ENCODE results near the gene UBA7. TPM values are rescaled to one million over a fixed set of nuclear protein-coding genes. Genes with fewer than 3 reads are reported as not detected.

UBA7 gene
- total and polyA plus RNA-seq, 2 of the 13 experiments (the other 11 are each of a cell fraction or from before 2014, with no cell fraction given) = 9.5 to 16.5 TPM

DNA sequence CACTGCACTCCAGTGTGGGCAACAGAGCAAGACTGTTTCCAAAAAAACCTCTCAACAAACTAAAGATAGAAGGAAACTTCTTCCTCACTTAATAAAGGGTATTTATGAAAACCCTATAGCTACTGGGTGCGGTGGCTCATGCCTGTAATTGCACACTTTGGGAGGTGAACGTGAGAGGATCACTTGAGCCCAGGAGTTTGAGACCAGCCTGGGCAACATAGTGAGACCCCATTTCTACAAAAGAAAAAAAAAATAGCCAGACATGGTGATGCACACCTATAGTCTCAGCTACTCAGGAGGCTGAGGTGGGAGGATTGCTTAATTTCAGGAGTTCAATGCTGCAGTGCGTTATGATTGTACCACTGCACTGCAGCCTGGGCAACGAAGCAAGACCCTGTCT is 49.8 kb downstream of the UBA7 start:
- CTCF ChIA-PET (ENCODE audit: low intra/inter-chr PET ratio, low total read pairs) = no interaction called here

More for the DNA sequence above, 49.8 kb downstream of the UBA7 start:
- no peak for ATAC-seq
- H3K79me2 ChIP-seq (ENCODE audit: insufficient read depth, low read length) = peaks cover 50% of the 10 kb centered on the region
- no peak overlapping the region for H3K27ac ChIP-seq (ENCODE audit: extremely low read length, insufficient read depth, low read length)
- H3K4me1 ChIP-seq (ENCODE audit: insufficient read depth, low read length) = no peaks in the 10 kb centered on the region
- H3K4me3 ChIP-seq (replicated peaks in 1 of 3; ENCODE audit: insufficient read depth in 1 of 3, low read depth in 2 of 3, low read length in 3 of 3) = no peak overlapping the region
- H4K20me1 ChIP-seq (ENCODE audit: insufficient read depth, low read length) = 0 out of 2 replicates have a peak, but pooled peaks cover 4% of the 10 kb centered on the region
- in situ Hi-C loops (cut with HindIII; ENCODE audit: extremely low pct_ligation_motif_present, low pct_unique_long_range_greater_than_20kb) (no loop called here), intact Hi-C loops (cut with micrococcal nuclease; ENCODE audit: unreplicated experiment) (no loop called here)
- no peak overlapping the region for H3K4me2 ChIP-seq (ENCODE audit: low read depth, low read length)
- no peak for FAIRE-seq
- POLR2A ChIA-PET = interaction anchor here (0.6 to 1.9 kb wide), 2 partner anchors 30 to 50 kb away, joined by 3 to 4 read pairs; partner anchors contain the start of gene UBA7
- no peak overlapping the region for H3K9ac ChIP-seq (ENCODE audit: insufficient read depth, low read depth, low read length)
- peaks cover 3 to 15% of the 10 kb centered on the region in 2 experiments; a peak in 3 of 5 replicates for H3K36me3 ChIP-seq (replicated peaks in 1 of 2; ENCODE audit: control insufficient read depth in 1 of 2, insufficient read depth in 2 of 2, low read length in 2 of 2)
- no peaks in the 10 kb centered on the region for H3K9me3 ChIP-seq (ENCODE audit: low read length)
- DNase-seq (ENCODE audit: low spot score) = no peak
- H3K27me3 ChIP-seq (ENCODE audit: control insufficient read depth in 1 of 2, insufficient read depth in 2 of 2, low read length in 2 of 2) = no peaks in the 10 kb centered on the region
- TF ChIP-seq, protein P1, sequence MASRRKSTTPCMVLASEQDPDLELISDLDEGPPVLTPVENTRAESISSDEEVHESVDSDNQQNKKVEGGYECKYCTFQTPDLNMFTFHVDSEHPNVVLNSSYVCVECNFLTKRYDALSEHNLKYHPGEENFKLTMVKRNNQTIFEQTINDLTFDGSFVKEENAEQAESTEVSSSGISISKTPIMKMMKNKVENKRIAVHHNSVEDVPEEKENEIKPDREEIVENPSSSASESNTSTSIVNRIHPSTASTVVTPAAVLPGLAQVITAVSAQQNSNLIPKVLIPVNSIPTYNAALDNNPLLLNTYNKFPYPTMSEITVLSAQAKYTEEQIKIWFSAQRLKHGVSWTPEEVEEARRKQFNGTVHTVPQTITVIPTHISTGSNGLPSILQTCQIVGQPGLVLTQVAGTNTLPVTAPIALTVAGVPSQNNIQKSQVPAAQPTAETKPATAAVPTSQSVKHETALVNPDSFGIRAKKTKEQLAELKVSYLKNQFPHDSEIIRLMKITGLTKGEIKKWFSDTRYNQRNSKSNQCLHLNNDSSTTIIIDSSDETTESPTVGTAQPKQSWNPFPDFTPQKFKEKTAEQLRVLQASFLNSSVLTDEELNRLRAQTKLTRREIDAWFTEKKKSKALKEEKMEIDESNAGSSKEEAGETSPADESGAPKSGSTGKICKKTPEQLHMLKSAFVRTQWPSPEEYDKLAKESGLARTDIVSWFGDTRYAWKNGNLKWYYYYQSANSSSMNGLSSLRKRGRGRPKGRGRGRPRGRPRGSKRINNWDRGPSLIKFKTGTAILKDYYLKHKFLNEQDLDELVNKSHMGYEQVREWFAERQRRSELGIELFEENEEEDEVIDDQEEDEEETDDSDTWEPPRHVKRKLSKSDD (CRISPR knock-in tag; IDR thresholded peaks at IDR 0.05; ENCODE audit: low read depth) = no peak
- TF ChIP-seq, protein P2, sequence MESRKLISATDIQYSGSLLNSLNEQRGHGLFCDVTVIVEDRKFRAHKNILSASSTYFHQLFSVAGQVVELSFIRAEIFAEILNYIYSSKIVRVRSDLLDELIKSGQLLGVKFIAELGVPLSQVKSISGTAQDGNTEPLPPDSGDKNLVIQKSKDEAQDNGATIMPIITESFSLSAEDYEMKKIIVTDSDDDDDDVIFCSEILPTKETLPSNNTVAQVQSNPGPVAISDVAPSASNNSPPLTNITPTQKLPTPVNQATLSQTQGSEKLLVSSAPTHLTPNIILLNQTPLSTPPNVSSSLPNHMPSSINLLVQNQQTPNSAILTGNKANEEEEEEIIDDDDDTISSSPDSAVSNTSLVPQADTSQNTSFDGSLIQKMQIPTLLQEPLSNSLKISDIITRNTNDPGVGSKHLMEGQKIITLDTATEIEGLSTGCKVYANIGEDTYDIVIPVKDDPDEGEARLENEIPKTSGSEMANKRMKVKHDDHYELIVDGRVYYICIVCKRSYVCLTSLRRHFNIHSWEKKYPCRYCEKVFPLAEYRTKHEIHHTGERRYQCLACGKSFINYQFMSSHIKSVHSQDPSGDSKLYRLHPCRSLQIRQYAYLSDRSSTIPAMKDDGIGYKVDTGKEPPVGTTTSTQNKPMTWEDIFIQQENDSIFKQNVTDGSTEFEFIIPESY (CRISPR knock-in tag; IDR thresholded peaks at IDR 0.05) = no peak
- TF ChIP-seq ZNF121 (CRISPR knock-in tag; IDR thresholded peaks at IDR 0.05) = peak; percentile 64
- no peak for TF ChIP-seq ZNF18 (CRISPR knock-in tag; IDR thresholded peaks at IDR 0.05; ENCODE audit: insufficient replicate concordance)
- no peak overlapping the region for H2AFZ ChIP-seq (ENCODE audit: low read length)
- BruUV-seq (replicated peaks) = no TSS peak
- 96% methylated on average over 4 of the region's 4 CpGs for WGBS (ENCODE audit: low lambda C conversion rate)

All from HepG2 (cell line).